Smooth muscle cell (in vitro differentiated cells): ENCODE measurements around the gene PMM2. TPM values are rescaled to one million over a fixed set of nuclear protein-coding genes. Genes with fewer than 3 reads are reported as not detected.
"Not testable (repeated sequence)": the region's sequence is repeated elsewhere in the genome, so short reads cannot be mapped to it uniquely, and the experiment has no call there.

Experiments used
- DNase-seq: peaks from one replicate; lab custom pipeline; 2025; ENCODE audit not compliant: unreplicated experiment; lab: John Stamatoyannopoulos, UW
- H2AFZ ChIP-seq: fragments of 200-600 bp; sonication (generic); 2 replicates; pipeline ENCODE4 v1.6.0; 2016; ENCODE audit warnings: antibody characterized with exemption, low read depth, mild to moderate bottlenecking
- H3F3A ChIP-seq: fragments of 200-600 bp; sonication (generic); 2 replicates; pipeline ENCODE4 v1.6.0; 2017; ENCODE audit warnings: antibody characterized with exemption, low read depth
- H3K27ac ChIP-seq: fragments of 200-600 bp; sonication (generic); 2 replicates; pipeline ENCODE4 v1.5.1; 2016; ENCODE audit warnings: low read depth, mild to moderate bottlenecking
- H3K27me3 ChIP-seq: fragments of 200-600 bp; sonication (generic); 2 replicates; pipeline ENCODE4 v1.6.1; 2016; ENCODE audit warnings: low read depth, mild to moderate bottlenecking
- H3K36me3 ChIP-seq: fragments of 200-600 bp; sonication (generic); 2 replicates; pipeline ENCODE4 v1.5.1; 2016; ENCODE audit warnings: low read depth
- H3K4me1 ChIP-seq: fragments of 200-600 bp; sonication (generic); 2 replicates; pipeline ENCODE4 v1.5.1; 2016; ENCODE audit warnings: low read depth
- H3K4me2 ChIP-seq: fragments of 200-600 bp; sonication (generic); 2 replicates; pipeline ENCODE4 v1.6.0; 2016; ENCODE audit warnings: mild to moderate bottlenecking
- H3K4me3 ChIP-seq: fragments of 200-600 bp; sonication (generic); 2 replicates; pipeline ENCODE4 v1.5.1; 2016; ENCODE audit warnings: mild to moderate bottlenecking
- H3K79me2 ChIP-seq: fragments of 200-600 bp; sonication (generic); 2 replicates; pipeline ENCODE4 v1.6.0; 2016; ENCODE audit warnings: low read depth, mild to moderate bottlenecking
- H3K9ac ChIP-seq: fragments of 200-600 bp; sonication (generic); 2 replicates; pipeline ENCODE4 v1.6.0; 2016; ENCODE audit warnings: low read depth
- H3K9me3 ChIP-seq: fragments of 200-600 bp; sonication (generic); replicated peaks from 2 replicates; pipeline ENCODE4 v1.5.1; 2016; ENCODE audit warnings: low read depth
- H4K20me1 ChIP-seq: fragments of 200-600 bp; sonication (generic); 2 replicates; pipeline ENCODE4 v1.6.0; 2016; ENCODE audit warnings: low read depth
- CTCF ChIP-seq: fragments of 200-600 bp; sonication (generic); IDR thresholded peaks from 2 replicates; pipeline ENCODE4 v1.5.1; 2017; ENCODE audit warnings: borderline replicate concordance, mild to moderate bottlenecking, antibody characterized with exemption; ENCODE audit not compliant: insufficient read depth, poor library complexity, severe bottlenecking
- WGBS: methylation state at CpG from one replicate; pipeline ENCODE4 v1.1.7; 2016; ENCODE audit warnings: low lambda C conversion rate; 5-methylcytosine and 5-hydroxymethylcytosine counted together
- polyA plus RNA-seq: library from polyadenylated mRNA; unstranded; fragments of >200 nt; fragmentation: Nextera tagmentation; extraction: Ambion mirVana; gene quantifications from 2 replicates; pipeline ENCODE4 v1.2.1, GENCODE V29; 2016
- total RNA-seq: library from RNA; depleted of rRNA; stranded (reverse); fragments of >200 nt; gene quantifications from 2 replicates; pipeline ENCODE4 v1.2.3, GENCODE V29; 2014

The PMM2 gene
- total and polyA plus RNA-seq, 2 experiments from 2014 or later: 31.4 to 33.5 TPM

- Histone ChIP-seq H2AFZ (no peak overlapping the region), H3K79me2 (peaks cover 37% of the 10 kb centered on the region)
Observed at GRCh38 chr16:8831871-8832716, 34.5 kb downstream of the PMM2 start.

GRCh38 chr16:8832717-8833105, 35.1 kb downstream of the PMM2 start:
- Histone ChIP-seq H3K9me3 (no peaks in the 10 kb centered on the region), H3K27ac (no peak overlapping the region), H3K9ac (no peak overlapping the region), H3K27me3 (no peaks in the 10 kb centered on the region), H3K36me3 (no peaks in the 10 kb centered on the region), H4K20me1 (peaks cover 78% of the 10 kb centered on the region), H3F3A (no peaks in the 10 kb centered on the region), H3K4me2 (no peak overlapping the region), H3K4me3 (no peak overlapping the region), H2AFZ (no peak overlapping the region), H3K4me1 (peaks cover 7% of the 10 kb centered on the region), H3K79me2 (peaks cover 41% of the 10 kb centered on the region)
- TF ChIP-seq CTCF: no peak
- no peak for DNase-seq
- WGBS: 79% methylated on average over 16 of the region's 16 CpGs

More at GRCh38 chr16:8831871-8832716, 34.5 kb downstream of the PMM2 start:
- Histone ChIP-seq H3F3A (no peaks in the 10 kb centered on the region), H3K9me3 (no peaks in the 10 kb centered on the region), H3K9ac (no peak overlapping the region), H3K27ac (no peak overlapping the region), H3K4me3 (no peak overlapping the region), H3K4me1 (peaks cover 7% of the 10 kb centered on the region), H3K4me2 (no peak overlapping the region), H3K27me3 (no peaks in the 10 kb centered on the region), H4K20me1 (peaks cover 76% of the 10 kb centered on the region), H3K36me3 (no peaks in the 10 kb centered on the region)
- 79% methylated on average over 18 of the region's 18 CpGs for WGBS
- DNase-seq: no peak
- TF ChIP-seq CTCF: no peak

- H3K36me3 ChIP-seq, H3F3A ChIP-seq, H2AFZ ChIP-seq, H3K9me3 ChIP-seq, H3K4me2 ChIP-seq, H3K9ac ChIP-seq, DNase-seq, H3K4me3 ChIP-seq, H3K4me1 ChIP-seq, H3K27ac ChIP-seq, H3K27me3 ChIP-seq: not testable (repeated sequence)
- H3K79me2 ChIP-seq: peaks cover 34% of the 10 kb centered on the region
- H4K20me1 ChIP-seq: peaks cover 64% of the 10 kb centered on the region
- WGBS: 66% methylated on average over 7 of the region's 7 CpGs
Observed at GRCh38 chr16:8836797-8837196, 39.2 kb downstream of the PMM2 start.

- H3K27me3 ChIP-seq, H3F3A ChIP-seq, H3K9ac ChIP-seq, DNase-seq, H3K4me1 ChIP-seq, H2AFZ ChIP-seq, H3K27ac ChIP-seq, H3K9me3 ChIP-seq, H3K4me2 ChIP-seq, H3K36me3 ChIP-seq, H3K4me3 ChIP-seq: not testable (repeated sequence)
- 98% methylated on average over 15 of the region's 15 CpGs for WGBS
- Histone ChIP-seq H4K20me1 (peaks cover 62% of the 10 kb centered on the region), H3K79me2 (peaks cover 26% of the 10 kb centered on the region)
Observed at GRCh38 chr16:8837594-8837993, 40.0 kb downstream of the PMM2 start.

- not testable (repeated sequence) for H3F3A ChIP-seq, H3K9ac ChIP-seq, H3K4me1 ChIP-seq, DNase-seq, H3K9me3 ChIP-seq, H3K4me3 ChIP-seq, H3K36me3 ChIP-seq, H2AFZ ChIP-seq, H3K27ac ChIP-seq, H3K27me3 ChIP-seq, H3K4me2 ChIP-seq
- H4K20me1 ChIP-seq: peaks cover 81% of the 10 kb centered on the region
- peaks cover 39% of the 10 kb centered on the region for H3K79me2 ChIP-seq
- 79% methylated on average over 4 of the region's 4 CpGs for WGBS
Observed at GRCh38 chr16:8842016-8842415, 44.4 kb downstream of the PMM2 start.

- not testable (repeated sequence) for H3K9ac ChIP-seq, H3K4me1 ChIP-seq, H3K27me3 ChIP-seq, H3K9me3 ChIP-seq, H3K27ac ChIP-seq, H3K4me2 ChIP-seq, H3K4me3 ChIP-seq, H3F3A ChIP-seq, DNase-seq, H3K36me3 ChIP-seq, H2AFZ ChIP-seq
- WGBS: 96% methylated on average over 8 of the region's 12 CpGs
- peaks cover 32% of the 10 kb centered on the region for H3K79me2 ChIP-seq
- peaks cover 80% of the 10 kb centered on the region for H4K20me1 ChIP-seq
Observed at GRCh38 chr16:8843296-8843695, 45.7 kb downstream of the PMM2 start.
